H9 (cell line): ENCODE measurements around the gene SART1. TPM values are rescaled to one million over a fixed set of nuclear protein-coding genes. Genes with fewer than 3 reads are reported as not detected.
A peak's percentile ranks its signal among the peaks of the same experiment; 100 is the strongest.

Experiments used
- DNase-seq: peaks from one replicate; pipeline ENCODE4 v3.0.0-alpha.2; 2017
- H2AFZ ChIP-seq: one replicate; pipeline ENCODE4 v1.6.1; 2013; ENCODE audit warnings: mild to moderate bottlenecking, low read length, control low read depth, moderate library complexity
- H2AK5ac ChIP-seq: 2 replicates; pipeline ENCODE4 v1.6.1; 2013; ENCODE audit warnings: low read length, control low read depth, mixed read lengths; ENCODE audit not compliant: insufficient read length
- H2BK120ac ChIP-seq: one replicate; pipeline ENCODE4 v1.6.1; 2013; ENCODE audit warnings: low read depth, mild to moderate bottlenecking, low read length, control low read depth, inconsistent platforms; ENCODE audit not compliant: poor library complexity, severe bottlenecking
- H2BK12ac ChIP-seq: 2 replicates; pipeline ENCODE4 v1.6.1; 2013; ENCODE audit warnings: low read length, control low read depth, mixed read lengths, low read depth; ENCODE audit not compliant: insufficient read length
- H2BK15ac ChIP-seq: 2 replicates; pipeline ENCODE4 v1.6.1; 2013; ENCODE audit warnings: low read depth, low read length, control low read depth
- H2BK20ac ChIP-seq: one replicate; pipeline ENCODE4 v1.6.1; 2013; ENCODE audit warnings: low read depth, mild to moderate bottlenecking, low read length, control low read depth, inconsistent platforms; ENCODE audit not compliant: poor library complexity, severe bottlenecking
- H2BK5ac ChIP-seq: 2 replicates; pipeline ENCODE4 v1.6.1; 2013; ENCODE audit warnings: low read length, control low read depth, mixed read lengths; ENCODE audit not compliant: insufficient read length
- H3K14ac ChIP-seq: 2 replicates; pipeline ENCODE4 v1.6.1; 2013; ENCODE audit warnings: low read length, control low read depth; ENCODE audit not compliant: insufficient read depth
- H3K18ac ChIP-seq: 2 replicates; pipeline ENCODE4 v1.6.1; 2013; ENCODE audit warnings: low read depth, mild to moderate bottlenecking, mixed read lengths, low read length, control low read depth; ENCODE audit not compliant: insufficient read length
- H3K23ac ChIP-seq: 2 replicates; pipeline ENCODE4 v1.6.1; 2013; ENCODE audit warnings: low read length, control low read depth, mixed read lengths, low read depth; ENCODE audit not compliant: insufficient read length
- H3K23me2 ChIP-seq: 2 replicates; pipeline ENCODE4 v1.6.1; 2013; ENCODE audit warnings: low read depth, mild to moderate bottlenecking, mixed read lengths, low read length, control low read depth; ENCODE audit not compliant: insufficient read length, poor library complexity, severe bottlenecking
- H3K27ac ChIP-seq: 2 replicates; pipeline ENCODE4 v1.5.1; 2013; ENCODE audit warnings: low read length, control low read depth, mixed read lengths, low read depth; ENCODE audit not compliant: insufficient read length
- H3K27me3 ChIP-seq: 2 replicates; pipeline ENCODE4 v1.6.1; 2013; ENCODE audit warnings: low read length, control low read depth, inconsistent platforms; ENCODE audit not compliant: insufficient read depth
- H3K4ac ChIP-seq: 2 replicates; pipeline ENCODE4 v1.6.1; 2013; ENCODE audit warnings: low read depth, mild to moderate bottlenecking, control low read depth, inconsistent platforms, low read length, moderate library complexity
- H3K4me1 ChIP-seq: 2 replicates; pipeline ENCODE4 v1.6.1; 2013; ENCODE audit warnings: low read length, control low read depth, inconsistent platforms; ENCODE audit not compliant: insufficient read depth
- H3K4me2 ChIP-seq: 2 replicates; pipeline ENCODE4 v1.6.1; 2013; ENCODE audit warnings: low read length, control low read depth, mixed read lengths; ENCODE audit not compliant: insufficient read length, insufficient read depth
- H3K56ac ChIP-seq: 2 replicates; pipeline ENCODE4 v1.6.1; 2013; ENCODE audit warnings: low read depth, mild to moderate bottlenecking, mixed read lengths, low read length, control low read depth; ENCODE audit not compliant: insufficient read length
- H3K79me1 ChIP-seq: 2 replicates; pipeline ENCODE4 v1.6.1; 2013; ENCODE audit warnings: low read depth, mild to moderate bottlenecking, moderate library complexity, low read length, control low read depth, inconsistent platforms; ENCODE audit not compliant: insufficient read depth, poor library complexity, severe bottlenecking
- H3K79me2 ChIP-seq: 2 replicates; pipeline ENCODE4 v1.6.1; 2013; ENCODE audit warnings: low read length, control low read depth, inconsistent platforms; ENCODE audit not compliant: insufficient read depth
- H3K9ac ChIP-seq: 2 replicates; pipeline ENCODE4 v1.6.1; 2013; ENCODE audit warnings: low read length, control low read depth, mixed read lengths; ENCODE audit not compliant: insufficient read length; ENCODE audit errors: extremely low read depth
- H3K9me3 ChIP-seq: one replicate; pipeline ENCODE4 v1.6.1; 2013; ENCODE audit warnings: low read depth, low read length, inconsistent platforms; ENCODE audit not compliant: control insufficient read depth
- H3T11ph ChIP-seq: one replicate; pipeline ENCODE4 v1.6.1; 2013; ENCODE audit warnings: mild to moderate bottlenecking, low read length, control low read depth, inconsistent platforms
- H4K20me1 ChIP-seq: one replicate; pipeline ENCODE4 v1.6.1; 2013; ENCODE audit not compliant: control insufficient read depth, insufficient read length, insufficient read depth
- H4K5ac ChIP-seq: 2 replicates; pipeline ENCODE4 v1.6.1; 2013; ENCODE audit warnings: low read depth, mild to moderate bottlenecking, mixed read lengths, low read length, control low read depth; ENCODE audit not compliant: insufficient read length
- H4K8ac ChIP-seq: replicated peaks from 2 replicates; pipeline ENCODE4 v1.6.1; 2013; ENCODE audit warnings: low read length, control low read depth, mixed read lengths, low read depth; ENCODE audit not compliant: insufficient read length
- H4K91ac ChIP-seq: 2 replicates; pipeline ENCODE4 v1.6.1; 2013; ENCODE audit warnings: low read depth, mild to moderate bottlenecking, moderate library complexity, mixed read lengths, low read length, control low read depth; ENCODE audit not compliant: insufficient read length
- H3K27ac Mint-ChIP-seq, 3 experiments: 2 replicates in 2 of 3; 3 replicates in 1 of 3; pipeline ENCODE4 v1.8.0; 2020 to 2021; ENCODE audit warnings: mixed read lengths in 3 of 3, mild to moderate bottlenecking in 1 of 3, moderate library complexity in 1 of 3
- H3K27me3 Mint-ChIP-seq: 2 replicates; pipeline ENCODE4 v1.8.0; 2021; ENCODE audit warnings: low read depth, mild to moderate bottlenecking, moderate library complexity, mixed read lengths
- H3K36me3 Mint-ChIP-seq, 3 experiments: 2 replicates in 2 of 3; 3 replicates in 1 of 3; pipeline ENCODE4 v1.8.0; 2020 to 2021; ENCODE audit warnings: low read depth in 3 of 3, mixed read lengths in 3 of 3; ENCODE audit not compliant: insufficient read depth in 1 of 3
- H3K4me1 Mint-ChIP-seq, 2 experiments: 2 replicates each; pipeline ENCODE4 v1.8.0; 2020; ENCODE audit warnings: mixed read lengths in 2 of 2
- H3K4me3 Mint-ChIP-seq, 2 experiments: 2 replicates in 1 of 2; 3 replicates in 1 of 2; pipeline ENCODE4 v1.8.0; 2020 to 2021; ENCODE audit warnings: mild to moderate bottlenecking in 2 of 2, mixed read lengths in 2 of 2, moderate library complexity in 1 of 2
- H3K9me3 Mint-ChIP-seq, 2 experiments: 2 replicates in 1 of 2; 3 replicates in 1 of 2; pipeline ENCODE4 v1.8.0; 2020; ENCODE audit warnings: mild to moderate bottlenecking in 2 of 2, mixed read lengths in 2 of 2, moderate library complexity in 1 of 2
- CTCF ChIP-seq: fragments of 200-600 bp; sonication (generic); conservative IDR thresholded peaks from 3 replicates; pipeline ENCODE4 v1.8.0; 2021; ENCODE audit warnings: antibody characterized with exemption, mild to moderate bottlenecking
- WGBS: extraction: QIAGEN DNeasy Blood & Tissue Kit; methylation state at CpG from one replicate; pipeline ENCODE4 v1.1.7; 2013; ENCODE audit warnings: missing lambda C conversion rate, low lambda C conversion rate, mixed read lengths; ENCODE audit not compliant: insufficient read length; ENCODE audit errors: extremely low coverage; 5-methylcytosine and 5-hydroxymethylcytosine counted together
- total RNA-seq: library from RNA; stranded (reverse); gene quantifications from 2 replicates; pipeline ENCODE4 v1.2.1, GENCODE V29; 2021

Gene SART1
- total RNA-seq, 1 experiment from 2014 or later = 52.0 TPM

- H3K9me3 Mint-ChIP-seq = no peaks in the 10 kb centered on the region; a peak in 1 of 5 replicates
- H3T11ph ChIP-seq = no peak within 1 kb of the TSS
- H3K27ac Mint-ChIP-seq = peak within 1 kb of the TSS in 2 of 3 experiments; percentile 72 to 86; a peak in 2 of 7 replicates
- H3K9ac ChIP-seq = peak within 1 kb of the TSS; percentile 81
- H3K4me1 Mint-ChIP-seq = peaks cover 21 to 28% of the 10 kb centered on the region in 2 experiments
- H2AK5ac ChIP-seq = no peak within 1 kb of the TSS
- no peaks in the 10 kb centered on the region; the same call in 1 of the 2 replicates for H3K4me1 ChIP-seq
- H3K9me3 ChIP-seq = no peaks in the 10 kb centered on the region
- H2BK12ac ChIP-seq = no peak within 1 kb of the TSS
- H4K5ac ChIP-seq = no peak within 1 kb of the TSS
- no peak within 1 kb of the TSS for H2BK15ac ChIP-seq
- peak within 1 kb of the TSS; percentile 92 for H3K14ac ChIP-seq
- no CpG with 5 or more reads among the region's 59 CpGs for WGBS
- H2BK20ac ChIP-seq = no peak within 1 kb of the TSS
- H3K18ac ChIP-seq = peak within 1 kb of the TSS; percentile 56
- peak; percentile 99 for DNase-seq
- no peaks in the 10 kb centered on the region for H3K79me1 ChIP-seq
- no peak within 1 kb of the TSS for H3K56ac ChIP-seq
- peaks cover 11% of the 10 kb centered on the region for H3K23me2 ChIP-seq
- H2BK120ac ChIP-seq = no peak within 1 kb of the TSS
- H3K27me3 ChIP-seq = no peaks in the 10 kb centered on the region
- no peak for TF ChIP-seq CTCF
- peaks cover 1 to 25% (median 23%) of the 10 kb centered on the region in 3 experiments; a peak in 6 of 7 replicates for H3K36me3 Mint-ChIP-seq
- H3K4me3 Mint-ChIP-seq = peak within 1 kb of the TSS; percentile 84 to 93
- no peak within 1 kb of the TSS for H3K23ac ChIP-seq
- peak within 1 kb of the TSS; percentile 60 for H3K4me2 ChIP-seq
- H3K27ac ChIP-seq = no peak within 1 kb of the TSS
- H3K79me2 ChIP-seq = no peaks in the 10 kb centered on the region
- H4K8ac ChIP-seq = no peak within 1 kb of the TSS
- no peak within 1 kb of the TSS for H4K91ac ChIP-seq
- no peaks in the 10 kb centered on the region for H4K20me1 ChIP-seq
- H2AFZ ChIP-seq = no peak within 1 kb of the TSS
- no peak within 1 kb of the TSS for H2BK5ac ChIP-seq
- peaks cover 4% of the 10 kb centered on the region for H3K27me3 Mint-ChIP-seq
- H3K4ac ChIP-seq = no peak within 1 kb of the TSS
Measured at GRCh38 chr11:65919141-65919572, 42.4 kb upstream of the SART1 start, which contains the start of gene DRAP1. DRAP1 (plus strand) TSS chr11:65919426; CDS start chr11:65919502, 76 bp downstream.
